Stimulated activated CD8-positive, alpha-beta memory T cell treated with anti-CD3 and anti-CD28 coated beads, Interleukin-15, amount 100 ng/mL, for 48 hours (primary cell): ENCODE results near the gene PRELID2.
"Not testable (repeated sequence)": the region's sequence is repeated elsewhere in the genome, so short reads cannot be mapped to it uniquely, and the experiment has no call there.

ENCODE experiments used
- DNase-seq, 2 donors: peaks; one replicate each; pipeline ENCODE4 v3.0.0-alpha.2; 2020; ENCODE audit warnings: low read depth in 2 of 2

The PRELID2 gene

DNA sequence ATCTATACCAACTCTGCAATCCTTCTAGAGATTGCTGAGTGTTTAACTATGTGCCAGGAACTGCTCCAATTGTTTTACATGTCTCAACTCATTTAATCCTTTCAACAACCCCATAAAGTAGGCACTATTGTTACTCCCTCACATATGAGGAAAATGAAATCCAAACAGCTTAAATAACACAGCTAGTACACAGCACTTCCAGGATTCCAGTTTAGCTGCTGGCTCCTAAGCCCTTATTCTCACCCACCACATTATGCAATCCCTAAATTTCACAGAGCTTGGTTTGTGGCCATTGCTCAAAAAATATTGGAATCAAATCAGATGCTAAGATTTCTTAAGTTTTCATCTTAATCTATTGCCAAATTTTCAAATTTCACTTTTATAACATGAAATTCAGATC is 84.9 kb downstream of the PRELID2 start:
- no peak for DNase-seq

DNA sequence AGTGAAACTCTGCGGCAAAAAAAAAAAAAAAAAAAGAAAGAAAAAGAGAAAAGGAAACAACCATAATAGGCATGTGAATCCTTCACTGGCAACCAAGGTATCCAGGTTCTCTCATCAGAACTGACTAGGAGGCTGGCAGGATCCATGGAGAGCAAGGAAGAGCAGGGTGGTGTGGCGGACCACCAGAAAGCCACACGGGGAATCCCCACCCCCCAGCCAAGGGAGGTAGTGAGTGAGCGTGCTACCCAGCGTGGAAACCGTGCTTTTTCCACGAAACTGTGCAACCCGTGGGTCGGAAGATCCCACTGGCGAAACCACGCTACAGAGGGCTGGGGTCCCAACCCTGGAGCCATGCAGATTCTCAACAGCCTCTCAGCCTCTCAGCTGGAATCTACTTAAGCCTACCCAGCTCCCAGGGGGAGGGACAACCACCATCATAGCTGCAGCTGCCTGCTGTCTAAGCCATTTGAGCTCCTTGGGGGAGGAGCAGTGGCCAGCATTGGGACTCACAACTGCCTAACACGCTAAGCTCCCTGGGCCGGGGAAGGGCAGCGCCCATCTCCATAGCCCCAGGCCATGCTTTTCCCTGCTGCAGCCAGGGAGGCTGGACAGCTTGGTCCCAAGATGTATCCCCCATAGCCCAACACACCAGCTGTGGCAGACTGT is 91.6 kb downstream of the PRELID2 start:
- no peak for DNase-seq

- DNase-seq: no peak
Measured at GRCh38 chr5:145739843-145740242, 95.3 kb downstream of the PRELID2 start.

DNA sequence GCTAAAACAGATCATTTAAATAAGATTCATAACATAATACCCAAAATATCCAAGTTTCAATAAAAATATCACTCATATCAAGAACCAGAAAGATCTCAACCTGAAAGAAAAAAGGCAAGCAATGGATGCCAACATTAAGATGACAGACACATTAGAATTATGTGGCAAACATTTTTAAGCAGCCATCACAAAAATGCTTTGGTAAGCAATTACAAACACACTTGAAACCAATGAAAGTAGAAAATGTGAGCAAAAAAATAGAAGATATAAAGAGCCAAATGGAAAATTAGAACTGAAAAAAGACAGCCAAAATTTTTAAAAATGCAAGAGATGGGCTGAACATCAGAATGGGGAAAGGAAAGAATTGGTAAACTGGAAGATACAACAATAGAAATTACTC is 96.9 kb downstream of the PRELID2 start:
- no peak for DNase-seq

- no peak for DNase-seq
Measured at GRCh38 chr5:145737578-145737977, 97.6 kb downstream of the PRELID2 start.

DNA sequence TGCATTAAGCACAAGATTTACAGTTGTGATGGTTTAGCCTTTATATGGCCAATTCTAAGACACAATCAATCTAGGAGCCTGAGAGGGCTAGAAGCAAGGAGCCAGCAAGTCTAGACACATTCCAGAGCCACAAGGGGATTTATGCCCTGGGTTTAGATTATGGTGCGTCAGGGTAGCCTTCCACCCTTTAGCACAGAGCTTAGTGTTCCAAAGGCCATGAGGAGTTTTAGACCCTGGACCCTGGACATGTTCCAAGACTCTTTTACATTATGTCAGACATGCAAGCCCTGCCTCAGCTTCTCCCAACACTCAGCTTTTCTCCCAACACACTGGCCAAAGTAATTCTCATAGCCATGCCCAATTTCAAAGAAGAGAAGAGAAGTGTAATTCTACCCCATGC is 105.2 kb downstream of the PRELID2 start:
- not testable (repeated sequence) for DNase-seq

GRCh38 chr5:145723516-145723915 is 111.6 kb downstream of the PRELID2 start:
- DNase-seq: no peak

DNA sequence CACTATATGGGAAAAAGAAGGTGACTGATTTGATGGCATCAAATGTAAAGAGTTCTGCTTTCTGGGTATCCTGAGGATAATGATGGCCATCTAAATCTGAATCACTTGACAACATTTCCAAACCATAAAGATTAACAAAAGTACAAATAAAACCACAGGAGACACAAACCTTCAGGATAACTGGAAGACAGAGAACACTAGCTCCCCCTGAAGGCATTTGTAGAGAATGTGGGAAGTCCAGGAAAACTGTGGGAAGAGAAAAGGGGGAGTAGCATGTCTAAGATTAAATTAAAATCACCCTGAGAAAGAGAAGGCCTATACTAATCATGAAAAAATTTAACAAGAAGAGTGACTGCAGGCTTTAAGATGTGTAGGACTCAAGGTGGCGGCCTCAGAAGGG is 116.2 kb downstream of the PRELID2 start:
- DNase-seq: no peak

GRCh38 chr5:145715412-145715811 is 119.7 kb downstream of the PRELID2 start:
- no peak for DNase-seq

GRCh38 chr5:145712245-145712644 is 122.9 kb downstream of the PRELID2 start:
- no peak for DNase-seq

GRCh38 chr5:145711417-145711816 is 123.7 kb downstream of the PRELID2 start:
- DNase-seq: no peak
